Muscle of leg (tissue), 11 donors: ENCODE results near the gene RTN4RL1. TPM values are rescaled to one million over a fixed set of nuclear protein-coding genes. Genes with fewer than 3 reads are reported as not detected.
A peak's percentile ranks its signal among the peaks of the same experiment; 100 is the strongest.

Experiments used
- DNase-seq: peaks from one replicate; pipeline ENCODE4 v3.0.0; 2013
- H3K27ac ChIP-seq: one replicate; pipeline ENCODE4 v1.5.1; 2013; ENCODE audit warnings: mild to moderate bottlenecking, low read length, control low read depth
- H3K27me3 ChIP-seq: one replicate; pipeline ENCODE4 v1.6.1; 2013; ENCODE audit warnings: low read length; ENCODE audit not compliant: control insufficient read depth, insufficient read depth
- H3K36me3 ChIP-seq: one replicate; pipeline ENCODE4 v1.6.1; 2013; ENCODE audit warnings: low read length; ENCODE audit not compliant: control insufficient read depth, insufficient read depth
- H3K4me1 ChIP-seq: one replicate; pipeline ENCODE4 v1.6.1; 2013; ENCODE audit warnings: low read length; ENCODE audit not compliant: control insufficient read depth, insufficient read depth
- H3K4me3 ChIP-seq: one replicate; pipeline ENCODE4 v1.5.1; 2013; ENCODE audit warnings: low read length, control low read depth
- H3K9me3 ChIP-seq: replicated peaks from 2 replicates; pipeline ENCODE4 v1.6.1; 2013; ENCODE audit warnings: low read depth, low read length; ENCODE audit not compliant: control insufficient read depth
- WGBS: methylation state at CpG from one replicate; pipeline ENCODE4 v1.1.5; 2013; ENCODE audit warnings: missing lambda C conversion rate; ENCODE audit not compliant: insufficient coverage; 5-methylcytosine and 5-hydroxymethylcytosine counted together
- polyA plus RNA-seq, 8 donors: library from polyadenylated mRNA; unstranded; fragments of 120-200 nt; gene quantifications; one replicate each; pipeline versions ENCODE4 v1.2.1 to v1.2.3, GENCODE V29; 2013; ENCODE audit warnings: inconsistent platforms in 1 of 8, low replicate concordance in 1 of 8; ENCODE audit not compliant: insufficient read length in 8 of 8, insufficient read depth in 1 of 8
- total RNA-seq: library from RNA; stranded (reverse); fragments of 120-200 nt; gene quantifications from one replicate; pipeline ENCODE4 v1.2.4, GENCODE V29; 2013

RTN4RL1 gene
- total and polyA plus RNA-seq, 9 donors, result 1.0 to 2.3 (median 1.7) TPM

GRCh38 chr17:2054262-2054511 is 29.1 kb upstream of the RTN4RL1 start:
- Histone ChIP-seq H3K27ac (peak overlapping the region; percentile 87), H3K4me3 (peak overlapping the region; percentile 46), H3K9me3 (no peaks in the 10 kb centered on the region), H3K4me1 (peaks cover 40% of the 10 kb centered on the region), H3K36me3 (peaks cover 6% of the 10 kb centered on the region), H3K27me3 (peaks cover 55% of the 10 kb centered on the region)
- WGBS, result 7% methylated on average over 16 of the region's 16 CpGs
- no peak for DNase-seq

- H3K27me3 ChIP-seq, result peaks cover 58% of the 10 kb centered on the region
- no peaks in the 10 kb centered on the region for H3K9me3 ChIP-seq
- H3K27ac ChIP-seq, result peak overlapping the region; percentile 87
- DNase-seq, result peak; percentile 84
- WGBS, result 3% methylated on average over 49 of the region's 84 CpGs
- peak overlapping the region; percentile 46 for H3K4me3 ChIP-seq
- peaks cover 5% of the 10 kb centered on the region for H3K36me3 ChIP-seq
- peaks cover 43% of the 10 kb centered on the region for H3K4me1 ChIP-seq
These were observed 28.5 kb upstream of the RTN4RL1 start for GRCh38 chr17:2053380-2054261.

GRCh38 chr17:2051933-2052559 is 26.9 kb upstream of the RTN4RL1 start:
- H3K27ac ChIP-seq, result no peak overlapping the region
- 23% methylated on average over 10 of the region's 14 CpGs for WGBS
- DNase-seq, result no peak
- H3K9me3 ChIP-seq, result no peaks in the 10 kb centered on the region
- no peak overlapping the region for H3K4me3 ChIP-seq
- H3K36me3 ChIP-seq, result no peaks in the 10 kb centered on the region
- peaks cover 41% of the 10 kb centered on the region for H3K4me1 ChIP-seq
- peaks cover 56% of the 10 kb centered on the region for H3K27me3 ChIP-seq

- Histone ChIP-seq H3K27ac (no peak overlapping the region), H3K4me1 (peaks cover 41% of the 10 kb centered on the region), H3K4me3 (no peak overlapping the region), H3K27me3 (peaks cover 52% of the 10 kb centered on the region), H3K36me3 (no peaks in the 10 kb centered on the region), H3K9me3 (no peaks in the 10 kb centered on the region)
- peak; percentile 74 for DNase-seq
- WGBS, result 4% methylated on average over 63 of the region's 81 CpGs
These were observed 26.2 kb upstream of the RTN4RL1 start for GRCh38 chr17:2051061-2051932.

GRCh38 chr17:2050300-2051060 is 25.3 kb upstream of the RTN4RL1 start:
- Histone ChIP-seq H3K9me3 (no peaks in the 10 kb centered on the region), H3K4me3 (peak overlapping the region; percentile 37), H3K27ac (no peak overlapping the region), H3K36me3 (no peaks in the 10 kb centered on the region), H3K27me3 (peaks cover 49% of the 10 kb centered on the region), H3K4me1 (peaks cover 41% of the 10 kb centered on the region)
- 1% methylated on average over 69 of the region's 88 CpGs for WGBS
- peak; percentile 82 for DNase-seq

- 0% methylated on average over 98 of the region's 104 CpGs for WGBS
- Histone ChIP-seq H3K27me3 (peaks cover 45% of the 10 kb centered on the region), H3K36me3 (peaks cover 4% of the 10 kb centered on the region), H3K4me1 (peaks cover 39% of the 10 kb centered on the region), H3K9me3 (no peaks in the 10 kb centered on the region), H3K27ac (peak overlapping the region; percentile 40), H3K4me3 (peak overlapping the region; percentile 45)
- DNase-seq, result peak; percentile 92
These were observed 24.5 kb upstream of the RTN4RL1 start for GRCh38 chr17:2049333-2050299.

GRCh38 chr17:2048805-2049204 is 23.7 kb upstream of the RTN4RL1 start:
- Histone ChIP-seq H3K27ac (no peak overlapping the region), H3K4me1 (peaks cover 31% of the 10 kb centered on the region), H3K9me3 (no peaks in the 10 kb centered on the region), H3K27me3 (peaks cover 37% of the 10 kb centered on the region), H3K36me3 (peaks cover 12% of the 10 kb centered on the region), H3K4me3 (peak overlapping the region; percentile 45)
- peak; percentile 28 for DNase-seq
- WGBS, result no CpG with 5 or more reads among the region's 9 CpGs

GRCh38 chr17:2047590-2047989 is 22.5 kb upstream of the RTN4RL1 start:
- WGBS, result 81% methylated on average over 6 of the region's 6 CpGs
- peaks cover 24% of the 10 kb centered on the region for H3K36me3 ChIP-seq
- no peak for DNase-seq
- H3K9me3 ChIP-seq, result no peaks in the 10 kb centered on the region
- peaks cover 30% of the 10 kb centered on the region for H3K4me1 ChIP-seq
- H3K27ac ChIP-seq, result no peak overlapping the region
- H3K4me3 ChIP-seq, result no peak overlapping the region
- peaks cover 27% of the 10 kb centered on the region for H3K27me3 ChIP-seq
